HG02870 (cell line): ENCODE results near the gene NDRG3.
"Not testable (repeated sequence)": the region's sequence is repeated elsewhere in the genome, so short reads cannot be mapped to it uniquely, and the experiment has no call there.

Source experiments
- ATAC-seq: cut with Tn5 transposase; IDR thresholded peaks from one replicate; pipeline ENCODE4 v1.9.1; 2021; ENCODE audit warnings: mild to moderate bottlenecking, moderate library complexity; ENCODE audit not compliant: unreplicated experiment

The NDRG3 gene

GRCh38 chr20:36646678-36647077 is 99.2 kb downstream of the NDRG3 start:
- ATAC-seq: no peak

- no peak for ATAC-seq
Observed at GRCh38 chr20:36645998-36646397, 99.9 kb downstream of the NDRG3 start, which contains the start of gene SLA2. TSS of gene SLA2 (minus strand) at chr20:36646196. CDS start at chr20:36641335, 4,861 bp downstream.

- ATAC-seq: no peak
Observed at GRCh38 chr20:36645353-36645752, 100.5 kb downstream of the NDRG3 start.

GRCh38 chr20:36644706-36645095 is 101.2 kb downstream of the NDRG3 start:
- no peak for ATAC-seq

DNA sequence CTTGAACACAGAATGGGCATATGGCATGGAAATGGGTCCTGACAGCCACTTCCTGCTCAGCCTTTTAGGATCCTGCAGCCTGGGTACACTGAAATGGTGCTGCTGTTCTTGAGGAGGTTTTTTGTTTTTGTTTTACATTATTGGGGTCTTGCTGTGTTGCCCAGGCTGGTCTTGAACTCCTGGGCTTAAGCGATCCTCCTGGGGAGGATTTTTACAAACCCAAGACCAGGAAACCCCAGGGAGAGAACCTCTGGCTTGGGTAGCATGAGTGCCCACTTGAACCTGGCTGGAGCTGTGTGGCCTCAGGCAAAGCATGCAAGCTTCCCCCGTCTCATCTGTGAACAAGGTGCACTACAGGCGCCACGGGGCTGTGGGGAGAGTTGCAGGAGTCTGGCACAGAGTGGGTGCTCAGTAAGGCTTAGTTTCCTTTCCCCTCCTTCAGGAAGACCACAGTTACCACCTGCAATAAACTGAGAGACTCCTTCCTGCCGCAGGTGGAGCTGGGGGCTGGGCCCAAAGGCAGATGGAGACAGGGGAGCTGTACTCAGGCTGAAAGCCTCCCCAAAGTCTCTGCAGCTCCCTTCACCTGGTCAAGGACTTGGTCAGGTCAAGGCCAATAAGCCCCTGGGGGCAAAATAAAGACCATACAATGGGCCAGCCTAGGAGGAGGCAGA is 101.7 kb downstream of the NDRG3 start:
- no peak for ATAC-seq

GRCh38 chr20:36642136-36642535 is 103.8 kb downstream of the NDRG3 start:
- ATAC-seq: no peak

DNA sequence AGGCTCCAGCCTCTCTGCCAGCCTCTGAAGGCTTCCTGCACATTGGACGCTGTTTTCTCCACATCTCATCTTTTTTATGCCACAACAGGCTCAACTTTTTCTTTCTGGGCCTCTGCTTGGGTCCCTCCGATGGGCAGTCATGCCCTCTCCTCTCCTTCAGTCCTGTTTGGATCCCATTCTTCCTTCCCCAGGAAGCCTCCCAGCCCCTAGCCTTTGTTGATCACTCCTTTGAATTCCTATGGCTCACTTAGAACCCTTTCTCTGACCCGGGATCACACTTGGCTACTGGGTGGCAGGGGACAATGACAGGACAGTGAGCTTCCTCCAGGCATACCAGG is 104.4 kb downstream of the NDRG3 start:
- no peak for ATAC-seq

GRCh38 chr20:36638876-36639400 is 107.0 kb downstream of the NDRG3 start:
- not testable (repeated sequence) for ATAC-seq

DNA sequence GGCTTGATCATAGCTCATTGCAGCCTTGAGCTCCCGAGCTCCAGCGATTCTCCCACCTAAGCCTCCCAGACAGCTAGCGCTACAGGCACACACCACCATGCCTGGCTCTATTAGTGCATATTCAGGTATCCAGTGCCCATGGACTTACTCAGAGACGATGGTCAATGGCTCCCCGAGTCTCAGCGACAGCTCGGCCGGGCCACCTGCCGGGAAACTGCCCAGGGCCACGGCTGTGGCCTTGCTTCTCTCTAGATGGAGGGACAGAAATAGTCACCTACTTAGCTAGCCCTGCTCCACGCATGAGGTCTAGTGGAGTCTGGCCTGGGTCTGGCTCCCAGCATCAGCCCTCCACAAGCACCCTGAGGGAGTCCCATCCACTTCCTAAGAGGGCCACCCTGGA is 111.5 kb downstream of the NDRG3 start:
- ATAC-seq: no peak

- ATAC-seq: no peak
Observed at GRCh38 chr20:36633285-36633772, 112.6 kb downstream of the NDRG3 start.

DNA sequence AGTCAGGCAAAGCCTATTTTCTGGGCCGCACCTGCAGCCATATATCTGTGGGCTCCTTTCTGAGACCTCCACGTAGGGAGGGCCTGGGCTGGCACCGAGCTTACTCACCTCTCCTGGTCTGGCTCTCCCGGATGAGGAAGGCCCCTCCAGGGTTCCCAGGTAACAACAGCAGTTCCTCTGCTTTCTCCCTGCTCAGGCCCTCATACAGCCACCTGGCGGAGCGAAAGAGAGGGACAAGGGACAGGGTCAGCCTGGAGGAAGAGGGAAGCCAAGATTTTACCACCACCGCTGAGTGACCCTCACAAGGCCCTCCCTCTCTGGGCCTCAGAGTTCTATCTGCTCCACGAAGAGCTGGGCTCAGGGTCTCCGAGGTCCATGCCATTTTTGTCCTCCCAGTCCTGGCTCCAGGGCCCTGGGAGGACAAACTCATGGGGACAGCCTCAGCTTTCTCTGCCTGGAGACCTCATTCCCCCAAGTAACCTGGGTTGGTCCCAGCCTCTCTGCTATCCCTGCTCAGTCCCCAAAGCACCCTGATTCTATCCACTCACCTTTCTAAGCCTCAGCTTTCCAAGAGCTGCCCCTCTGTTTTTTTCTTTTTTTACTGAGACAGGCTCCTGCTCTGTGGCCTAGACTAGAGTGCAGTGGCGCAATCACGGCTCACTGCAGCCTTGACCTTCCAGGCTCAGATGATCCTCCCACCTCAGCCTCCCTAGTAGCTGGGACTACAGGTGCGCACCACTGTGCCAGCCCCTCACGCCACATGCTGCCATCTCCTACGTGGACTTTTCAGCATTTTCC is 113.2 kb downstream of the NDRG3 start:
- ATAC-seq: no peak

- ATAC-seq: no peak
Observed at GRCh38 chr20:36632147-36632486, 113.8 kb downstream of the NDRG3 start.

GRCh38 chr20:36631646-36632045 is 114.2 kb downstream of the NDRG3 start:
- no peak for ATAC-seq

DNA sequence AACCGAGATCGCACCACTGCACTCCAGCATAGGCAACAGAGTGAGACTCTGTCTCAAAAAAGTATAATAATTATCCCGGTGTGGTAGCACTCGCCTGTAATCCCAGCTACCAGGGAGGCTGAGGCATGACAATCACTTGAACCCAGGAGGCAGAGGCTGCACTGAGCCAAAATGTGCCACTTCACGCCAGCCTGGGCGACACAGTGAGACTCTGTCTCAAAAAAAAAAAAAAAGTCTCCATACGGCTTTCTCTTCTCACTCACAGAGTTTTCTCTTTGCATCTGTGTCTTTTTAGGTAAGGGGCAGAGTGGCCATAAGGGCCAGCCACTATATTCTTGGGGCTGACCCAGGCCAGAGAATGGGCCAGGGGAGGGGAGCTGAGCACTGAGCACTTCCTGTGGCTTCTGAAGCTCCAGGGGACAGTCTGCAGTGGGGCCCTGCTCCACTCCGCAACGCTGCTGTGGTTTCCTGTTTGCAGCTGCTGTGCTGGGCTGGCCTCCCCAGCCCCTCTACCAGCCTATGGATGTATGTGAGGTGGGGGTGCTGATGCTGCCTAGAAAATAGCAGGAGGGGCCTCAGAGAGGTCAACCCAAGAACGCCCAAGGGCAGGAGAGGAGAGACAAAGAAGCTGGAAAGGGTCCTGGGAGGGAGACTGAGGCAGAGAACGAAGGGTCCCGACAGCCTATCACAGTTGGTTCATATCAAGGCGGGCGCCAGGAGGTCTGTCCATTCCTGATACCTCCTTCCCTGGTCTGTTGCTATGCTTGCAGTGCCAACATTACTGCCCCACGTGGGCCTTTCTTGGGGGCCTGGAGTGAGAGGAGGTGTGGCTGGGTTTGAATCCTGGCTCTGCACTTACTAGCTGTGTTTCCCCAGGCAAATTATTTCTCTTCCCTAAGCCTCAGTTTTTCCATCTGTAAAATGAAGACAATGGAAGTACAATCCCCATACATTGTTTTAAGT is 115.9 kb downstream of the NDRG3 start:
- ATAC-seq: peak; percentile 78

- ATAC-seq: no peak
Observed at GRCh38 chr20:36628076-36628475, 117.8 kb downstream of the NDRG3 start.

- ATAC-seq: no peak
Observed at GRCh38 chr20:36624944-36625324, 121.0 kb downstream of the NDRG3 start.

DNA sequence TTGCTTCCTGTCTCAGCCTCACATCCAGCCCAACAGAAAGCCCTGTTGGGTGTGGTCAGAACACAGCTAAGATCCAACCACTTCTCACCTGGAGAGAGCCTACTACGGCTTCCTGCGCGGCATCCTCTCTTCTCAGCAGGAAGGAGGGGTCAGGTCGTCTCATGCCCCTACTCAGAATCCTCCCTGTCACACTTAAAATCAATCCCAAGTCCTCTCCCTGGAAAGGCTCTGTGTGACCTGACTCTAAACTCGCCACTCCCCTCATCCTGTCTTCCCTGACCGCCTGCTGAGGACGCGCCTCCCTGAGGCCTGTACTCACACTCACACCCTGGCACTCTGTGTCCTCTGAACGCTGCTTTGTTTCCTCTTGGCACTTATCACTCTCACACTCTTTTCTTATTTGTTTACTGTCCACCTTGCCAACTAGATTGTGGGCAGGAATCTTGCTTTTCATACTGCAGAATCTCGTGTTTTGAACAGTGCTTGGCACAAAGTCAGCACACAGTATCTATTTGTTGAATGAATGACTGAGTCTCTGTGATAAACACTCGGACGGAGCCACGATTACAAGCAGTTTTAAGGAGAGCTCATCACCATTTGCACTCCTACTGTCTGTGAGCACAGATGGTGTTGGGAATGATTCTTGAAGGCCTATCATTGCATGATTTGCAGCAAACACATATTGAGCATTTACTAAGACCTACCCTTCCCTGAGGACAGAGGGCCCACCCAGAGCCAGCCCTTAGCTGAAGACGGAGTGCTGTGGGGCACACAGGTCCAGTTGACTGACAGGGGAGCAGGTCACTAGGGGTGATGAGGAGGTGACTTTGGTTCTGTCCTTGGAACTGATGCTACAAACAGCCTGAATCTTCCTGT is 121.6 kb downstream of the NDRG3 start:
- no peak for ATAC-seq

- ATAC-seq: no peak
Observed at GRCh38 chr20:36623444-36623843, 122.4 kb downstream of the NDRG3 start.

DNA sequence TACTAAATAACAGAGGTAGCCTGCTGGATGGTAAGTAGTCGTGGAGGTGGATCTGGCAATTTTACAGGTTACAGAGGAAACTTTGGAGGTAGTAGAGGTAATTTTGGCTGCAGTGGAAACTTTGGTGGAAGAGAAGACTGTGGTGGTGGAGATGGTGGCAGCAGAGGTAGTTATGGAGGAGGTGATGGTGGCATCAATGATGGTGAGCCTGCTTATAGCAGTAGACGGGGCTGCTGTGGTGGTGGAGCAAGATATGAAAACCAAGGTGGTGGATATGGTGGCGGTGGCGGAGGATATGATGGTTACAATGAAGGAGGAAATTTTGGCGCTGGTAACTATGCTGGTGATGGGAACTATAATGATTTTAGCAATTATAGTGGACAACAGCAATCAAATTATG is 125.0 kb downstream of the NDRG3 start:
- no peak for ATAC-seq
